Right lobe of liver (tissue), 4 donors: Measurements from ENCODE around the gene MYOZ3.

Source experiments
- CTCF ChIP-seq, 4 donors: fragments of 200-600 bp in 3 of 4; fragments of 450-650 bp in 1 of 4; IDR thresholded peaks; one replicate each; pipeline versions ENCODE4 v1.5.1 to v1.8.0; 2016 to 2022; ENCODE audit warnings: antibody characterized with exemption in 4 of 4, mild to moderate bottlenecking in 2 of 4
- POLR2A ChIP-seq: fragments of 450-650 bp; IDR thresholded peaks from one replicate; pipeline ENCODE4 v1.6.1; 2017; ENCODE audit warnings: antibody characterized with exemption, mild to moderate bottlenecking
- donor health status: DM: no; HTN: no; CAD: no.
- donor health status: DM: no; HTN: no; CAD: no.
- donor health status: DM: no; HTN: yes; CAD: no.

DNA sequence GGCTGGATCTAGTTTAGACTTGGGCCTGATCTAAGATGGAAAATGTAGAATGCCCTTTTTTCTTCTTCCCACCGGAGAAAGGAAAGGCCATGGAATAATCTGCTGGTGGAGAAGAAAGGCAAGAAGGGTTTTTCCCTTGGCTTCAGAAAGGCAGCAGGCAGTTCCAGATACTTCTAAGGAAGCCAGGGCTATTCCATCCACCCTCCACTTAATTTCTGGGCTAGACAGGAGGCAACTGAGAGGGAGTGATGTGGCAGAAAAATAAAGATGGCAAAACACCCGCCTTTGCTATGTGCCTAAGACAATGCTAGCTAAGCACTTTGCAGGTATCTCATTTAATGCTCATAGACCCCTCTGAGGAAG, 9.9 kb downstream of the MYOZ3 start:
- TF ChIP-seq CTCF (IDR thresholded peaks at IDR 0.05) (no peak), POLR2A (no peak)
